ENCODE results near the gene BCL11B. TPM values are rescaled to one million over a fixed set of nuclear protein-coding genes. Genes with fewer than 3 reads are reported as not detected.
"Not testable (repeated sequence)": the region's sequence is repeated elsewhere in the genome, so short reads cannot be mapped to it uniquely, and the experiment has no call there.

Gene BCL11B
- total RNA-seq, 1 donor from 2014 or later, result 0.16 TPM

DNA sequence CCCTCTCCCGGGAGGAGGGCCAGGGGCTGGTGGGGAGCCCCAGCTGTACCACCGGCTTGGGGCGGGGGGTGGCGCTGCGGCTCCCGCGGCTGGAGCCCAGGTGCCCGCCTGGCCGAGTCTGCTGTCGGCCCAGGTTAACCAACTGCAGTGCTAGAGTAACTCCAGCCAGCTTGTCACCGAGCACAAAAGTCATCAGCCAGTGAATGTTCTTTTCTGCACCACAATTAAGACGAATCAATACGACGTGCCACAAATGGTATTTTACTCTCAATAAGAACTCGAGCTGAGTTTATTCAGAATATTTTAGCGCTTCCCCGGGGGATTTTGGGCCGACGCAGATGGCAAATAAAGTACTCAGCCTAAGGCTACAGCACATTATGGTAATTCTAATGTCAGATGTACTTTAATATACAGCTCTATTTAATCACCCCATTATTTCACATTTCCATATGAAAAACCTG is 83.2 kb downstream of the BCL11B start:
- Mint-ChIP-seq H3K4me1 (ENCODE audit: unreplicated experiment) (peaks cover 10% of the 10 kb centered on the region), H3K4me3 (ENCODE audit: unreplicated experiment) (no peak overlapping the region), H3K27ac (ENCODE audit: unreplicated experiment) (no peak overlapping the region), H3K9me3 (ENCODE audit: unreplicated experiment) (no peaks in the 10 kb centered on the region), H3K36me3 (ENCODE audit: unreplicated experiment) (no peaks in the 10 kb centered on the region), H3K27me3 (ENCODE audit: unreplicated experiment) (peaks cover 8% of the 10 kb centered on the region)
- TF ChIP-seq, protein P1, sequence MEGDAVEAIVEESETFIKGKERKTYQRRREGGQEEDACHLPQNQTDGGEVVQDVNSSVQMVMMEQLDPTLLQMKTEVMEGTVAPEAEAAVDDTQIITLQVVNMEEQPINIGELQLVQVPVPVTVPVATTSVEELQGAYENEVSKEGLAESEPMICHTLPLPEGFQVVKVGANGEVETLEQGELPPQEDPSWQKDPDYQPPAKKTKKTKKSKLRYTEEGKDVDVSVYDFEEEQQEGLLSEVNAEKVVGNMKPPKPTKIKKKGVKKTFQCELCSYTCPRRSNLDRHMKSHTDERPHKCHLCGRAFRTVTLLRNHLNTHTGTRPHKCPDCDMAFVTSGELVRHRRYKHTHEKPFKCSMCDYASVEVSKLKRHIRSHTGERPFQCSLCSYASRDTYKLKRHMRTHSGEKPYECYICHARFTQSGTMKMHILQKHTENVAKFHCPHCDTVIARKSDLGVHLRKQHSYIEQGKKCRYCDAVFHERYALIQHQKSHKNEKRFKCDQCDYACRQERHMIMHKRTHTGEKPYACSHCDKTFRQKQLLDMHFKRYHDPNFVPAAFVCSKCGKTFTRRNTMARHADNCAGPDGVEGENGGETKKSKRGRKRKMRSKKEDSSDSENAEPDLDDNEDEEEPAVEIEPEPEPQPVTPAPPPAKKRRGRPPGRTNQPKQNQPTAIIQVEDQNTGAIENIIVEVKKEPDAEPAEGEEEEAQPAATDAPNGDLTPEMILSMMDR (IDR thresholded peaks at IDR 0.05), result no peak
- DNase-seq (ENCODE audit: extremely low spot score, unreplicated experiment), result no peak

DNA sequence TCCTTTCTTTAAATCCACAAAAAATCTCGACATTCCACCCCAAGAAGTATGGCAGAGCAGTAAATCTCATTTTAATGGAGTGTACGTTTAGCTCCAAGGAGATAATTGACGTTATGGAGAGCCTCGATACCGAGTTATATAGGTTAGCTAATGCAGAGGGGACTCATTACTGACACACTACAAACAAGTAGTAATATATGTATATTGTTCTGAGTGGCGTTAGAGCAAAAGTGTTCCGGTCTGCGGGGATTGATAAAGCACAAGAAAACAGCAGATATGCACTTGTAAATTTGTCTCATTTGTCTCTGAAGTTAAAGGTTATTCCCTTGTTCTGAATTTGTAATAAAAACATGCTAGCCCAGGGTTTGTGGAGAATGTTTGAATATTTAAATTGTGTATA is 84.1 kb downstream of the BCL11B start:
- H3K27ac Mint-ChIP-seq (ENCODE audit: unreplicated experiment), result no peak overlapping the region

DNA sequence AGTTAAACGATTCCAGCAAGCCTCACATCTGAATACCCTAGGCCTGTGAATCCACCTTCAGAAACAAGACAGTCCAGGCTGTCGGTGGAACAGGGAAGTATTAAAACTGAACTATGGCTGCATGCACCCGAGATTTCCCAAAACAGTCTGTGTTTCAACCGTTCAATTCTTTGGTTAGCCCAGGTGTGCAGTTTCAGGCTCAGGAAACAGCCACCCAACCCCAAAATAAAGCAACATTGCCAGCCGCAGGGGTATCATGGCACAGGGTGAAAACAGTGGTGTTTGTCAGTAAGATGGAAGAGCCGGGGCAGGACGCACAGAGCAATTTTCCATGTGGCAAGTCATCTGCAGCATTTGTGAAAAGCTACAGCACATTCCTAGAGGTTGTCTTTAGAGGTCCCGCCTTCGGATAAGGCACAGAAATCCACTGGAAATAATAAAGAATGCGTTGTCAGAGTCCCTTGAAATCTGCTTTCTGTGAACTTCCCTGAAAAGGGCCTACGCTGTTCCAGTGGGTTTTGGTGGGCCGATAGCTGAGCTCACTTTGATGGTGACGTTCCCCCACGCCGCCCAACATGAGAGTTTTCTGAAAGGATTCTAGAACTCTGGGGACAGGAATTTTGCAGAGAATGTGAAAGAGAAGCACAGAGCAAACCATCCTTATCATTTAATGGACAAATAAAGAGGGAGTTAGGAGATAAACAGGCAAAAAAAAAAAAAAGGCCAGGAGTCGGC is 84.9 kb downstream of the BCL11B start:
- TF ChIP-seq, protein P1 (IDR thresholded peaks at IDR 0.05), result no peak
- peaks cover 6% of the 10 kb centered on the region for H3K27me3 Mint-ChIP-seq (ENCODE audit: unreplicated experiment)
- no peaks in the 10 kb centered on the region for H3K36me3 Mint-ChIP-seq (ENCODE audit: unreplicated experiment)
- H3K9me3 Mint-ChIP-seq (ENCODE audit: unreplicated experiment), result no peaks in the 10 kb centered on the region
- DNase-seq (ENCODE audit: extremely low spot score, unreplicated experiment), result no peak
- H3K4me3 Mint-ChIP-seq (ENCODE audit: unreplicated experiment), result no peak overlapping the region
- H3K4me1 Mint-ChIP-seq (ENCODE audit: unreplicated experiment), result peaks cover 9% of the 10 kb centered on the region
- H3K27ac Mint-ChIP-seq (ENCODE audit: unreplicated experiment), result no peak overlapping the region

More for the DNA sequence above, 84.1 kb downstream of the BCL11B start:
- Mint-ChIP-seq H3K27me3 (ENCODE audit: unreplicated experiment) (peaks cover 6% of the 10 kb centered on the region), H3K36me3 (ENCODE audit: unreplicated experiment) (no peaks in the 10 kb centered on the region), H3K4me3 (ENCODE audit: unreplicated experiment) (no peak overlapping the region), H3K9me3 (ENCODE audit: unreplicated experiment) (no peaks in the 10 kb centered on the region), H3K4me1 (ENCODE audit: unreplicated experiment) (peaks cover 10% of the 10 kb centered on the region)
- TF ChIP-seq, protein P1 (IDR thresholded peaks at IDR 0.05), result no peak
- no peak for DNase-seq (ENCODE audit: extremely low spot score, unreplicated experiment)

DNA sequence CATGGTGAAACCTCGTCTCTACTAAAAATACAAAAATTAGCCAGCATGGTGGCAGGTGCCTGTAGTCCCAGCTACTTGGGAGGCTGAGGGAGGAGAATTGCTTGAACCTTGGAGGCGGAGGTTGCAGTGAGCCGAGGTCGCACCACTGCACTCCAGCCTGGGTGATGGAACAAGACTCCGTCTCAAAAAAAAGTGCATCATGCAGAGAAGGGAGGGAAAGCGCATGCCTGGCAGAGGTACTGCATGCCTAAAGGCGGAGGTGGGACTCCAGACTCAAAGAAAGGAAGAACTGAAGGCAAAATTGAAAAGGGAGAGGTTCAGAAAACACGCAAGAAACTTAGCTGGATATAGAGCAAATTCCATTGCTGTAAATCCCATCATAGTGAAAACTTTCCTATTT is 85.7 kb downstream of the BCL11B start:
- DNase-seq (ENCODE audit: extremely low spot score, unreplicated experiment); H3K4me1 Mint-ChIP-seq (ENCODE audit: unreplicated experiment); H3K27me3 Mint-ChIP-seq (ENCODE audit: unreplicated experiment); H3K4me3 Mint-ChIP-seq (ENCODE audit: unreplicated experiment); H3K9me3 Mint-ChIP-seq (ENCODE audit: unreplicated experiment); H3K36me3 Mint-ChIP-seq (ENCODE audit: unreplicated experiment); H3K27ac Mint-ChIP-seq (ENCODE audit: unreplicated experiment): not testable (repeated sequence)

DNA sequence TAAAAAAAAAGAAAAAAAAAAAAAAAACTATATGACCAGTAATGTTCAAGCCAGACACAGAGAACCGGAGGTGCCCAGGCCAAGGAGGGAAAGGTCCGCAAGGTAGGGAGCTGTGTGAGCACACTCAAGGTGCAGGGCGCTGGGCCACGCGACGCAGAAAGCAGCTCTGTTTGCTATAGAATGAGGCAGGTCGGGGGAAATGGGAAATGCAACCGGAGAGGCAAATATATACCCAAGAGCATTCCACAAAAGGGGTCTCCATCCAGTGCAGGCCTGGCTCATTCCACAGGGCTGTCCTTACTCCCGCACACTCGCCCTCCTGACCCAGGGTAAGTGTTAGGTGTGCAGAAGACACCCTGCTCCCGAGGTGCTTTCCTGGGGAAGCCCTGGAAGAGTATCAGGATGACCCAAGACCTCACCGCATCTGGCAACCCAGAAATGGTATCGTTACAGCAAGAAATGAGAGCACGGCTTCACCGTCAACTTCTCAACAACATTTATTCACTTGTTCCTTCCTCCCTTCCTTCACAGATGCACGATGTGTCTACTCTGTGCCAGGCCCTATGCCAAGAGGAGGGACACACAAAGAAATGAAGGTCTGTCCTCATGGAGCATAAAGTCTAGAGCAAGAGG is 86.4 kb downstream of the BCL11B start:
- Mint-ChIP-seq H3K4me1 (ENCODE audit: unreplicated experiment) (no peaks in the 10 kb centered on the region), H3K27me3 (ENCODE audit: unreplicated experiment) (peaks cover 6% of the 10 kb centered on the region), H3K27ac (ENCODE audit: unreplicated experiment) (no peak overlapping the region), H3K9me3 (ENCODE audit: unreplicated experiment) (no peaks in the 10 kb centered on the region), H3K36me3 (ENCODE audit: unreplicated experiment) (no peaks in the 10 kb centered on the region), H3K4me3 (ENCODE audit: unreplicated experiment) (no peak overlapping the region)
- TF ChIP-seq, protein P1 (IDR thresholded peaks at IDR 0.05), result no peak
- no peak for DNase-seq (ENCODE audit: extremely low spot score, unreplicated experiment)
